CD14-positive monocyte (primary cell): ENCODE data around the gene FHIT. TPM values are rescaled to one million over a fixed set of nuclear protein-coding genes. Genes with fewer than 3 reads are reported as not detected.

Experiments
- DNase-seq, 3 donors: peaks; one replicate each; pipeline ENCODE4 v3.0.0-alpha.2; 2011 to 2022
- H2AFZ ChIP-seq: 2 replicates; pipeline ENCODE4 v1.6.0; 2012; ENCODE audit warnings: mild to moderate bottlenecking, low read depth, low read length, inconsistent platforms; ENCODE audit not compliant: insufficient read depth, poor library complexity, severe bottlenecking
- H3K27ac ChIP-seq, 2 donors: 1 replicate in 1 of 2; 2 replicates in 1 of 2; pipeline ENCODE4 v1.5.1; 2012 to 2013; ENCODE audit warnings: low read length in 2 of 2, control low read depth in 1 of 2, inconsistent platforms in 1 of 2, low read depth in 1 of 2, mild to moderate bottlenecking in 1 of 2
- H3K27me3 ChIP-seq, 2 donors: one replicate each; pipeline versions ENCODE4 v1.6.0 to v1.6.1; 2011 to 2013; ENCODE audit warnings: low read length in 2 of 2; ENCODE audit not compliant: control insufficient read depth in 2 of 2, insufficient read depth in 2 of 2
- H3K36me3 ChIP-seq, 2 donors: replicated peaks in 1 of 2; 1 replicate in 1 of 2; 2 replicates in 1 of 2; pipeline versions ENCODE4 v1.5.1 to v1.6.1; 2012 to 2013; ENCODE audit warnings: low read length in 2 of 2, control low read depth in 1 of 2, inconsistent platforms in 1 of 2, mild to moderate bottlenecking in 1 of 2; ENCODE audit not compliant: insufficient read depth in 2 of 2, control insufficient read depth in 1 of 2
- H3K4me1 ChIP-seq, 2 donors: 1 replicate in 1 of 2; 2 replicates in 1 of 2; pipeline versions ENCODE4 v1.5.1 to v1.6.1; 2012 to 2013; ENCODE audit warnings: low read length in 2 of 2, control low read depth in 1 of 2, inconsistent platforms in 1 of 2, mild to moderate bottlenecking in 1 of 2, moderate library complexity in 1 of 2; ENCODE audit not compliant: insufficient read depth in 2 of 2, control insufficient read depth in 1 of 2
- H3K4me2 ChIP-seq: replicated peaks from 2 replicates; pipeline ENCODE3; 2012; ENCODE audit warnings: low read length, moderate library complexity, mild to moderate bottlenecking; ENCODE audit not compliant: poor library complexity, severe bottlenecking; ENCODE audit errors: extremely low read depth
- H3K4me3 ChIP-seq, 3 experiments: fragments of 200-600 bp in 1 of 3; sonication (generic) in 1 of 3; replicated peaks in 1 of 3; 1 replicate in 2 of 3; 2 replicates in 1 of 3; pipeline ENCODE4 v1.5.1; 2011 to 2013; ENCODE audit warnings: low read length in 3 of 3, mild to moderate bottlenecking in 3 of 3, control low read depth in 2 of 3, low read depth in 2 of 3, inconsistent platforms in 1 of 3, moderate library complexity in 1 of 3
- H3K79me2 ChIP-seq: 2 replicates; pipeline ENCODE4 v1.6.0; 2012; ENCODE audit warnings: mild to moderate bottlenecking, control low read depth, inconsistent platforms, low read length, moderate library complexity; ENCODE audit not compliant: insufficient read depth
- H3K9ac ChIP-seq: 2 replicates; pipeline ENCODE4 v1.6.0; 2017; ENCODE audit warnings: low read length, mild to moderate bottlenecking; ENCODE audit not compliant: insufficient read depth, poor library complexity, severe bottlenecking
- H3K9me3 ChIP-seq, 2 donors: replicated peaks in 1 of 2; 1 replicate in 1 of 2; 2 replicates in 1 of 2; pipeline versions ENCODE4 v1.5.1 to v1.6.1; 2012 to 2013; ENCODE audit warnings: low read length in 2 of 2, control low read depth in 1 of 2; ENCODE audit not compliant: control insufficient read depth in 1 of 2, insufficient read depth in 1 of 2
- H4K20me1 ChIP-seq: 2 replicates; pipeline ENCODE4 v1.6.0; 2012; ENCODE audit warnings: mild to moderate bottlenecking, low read length, control low read depth, moderate library complexity; ENCODE audit not compliant: insufficient read depth
- H3K27ac Mint-ChIP-seq, 7 donors: one replicate each; pipeline ENCODE4 v1.8.0; 2020; ENCODE audit warnings: mild to moderate bottlenecking in 7 of 7, mixed read lengths in 7 of 7, moderate library complexity in 6 of 7, inconsistent platforms in 2 of 7
- H3K27me3 Mint-ChIP-seq, 3 donors: one replicate each; pipeline ENCODE4 v1.8.0; 2021 to 2022; ENCODE audit warnings: low read depth in 3 of 3, mild to moderate bottlenecking in 3 of 3, mixed read lengths in 3 of 3, moderate library complexity in 3 of 3, inconsistent platforms in 1 of 3
- H3K36me3 Mint-ChIP-seq, 2 donors: one replicate each; pipeline ENCODE4 v1.8.0; 2020; ENCODE audit warnings: mixed read lengths in 2 of 2, inconsistent platforms in 1 of 2, mild to moderate bottlenecking in 1 of 2
- H3K4me1 Mint-ChIP-seq: one replicate; pipeline ENCODE4 v1.8.0; 2020; ENCODE audit warnings: mild to moderate bottlenecking, mixed read lengths
- H3K4me3 Mint-ChIP-seq, 2 donors: one replicate each; pipeline ENCODE4 v1.8.0; 2020; ENCODE audit warnings: mild to moderate bottlenecking in 2 of 2, mixed read lengths in 2 of 2, moderate library complexity in 1 of 2
- H3K9me3 Mint-ChIP-seq, 7 donors: one replicate each; pipeline ENCODE4 v1.8.0; 2020 to 2022; ENCODE audit warnings: mixed read lengths in 7 of 7, mild to moderate bottlenecking in 6 of 7, moderate library complexity in 6 of 7, inconsistent platforms in 2 of 7
- CTCF ChIP-seq: fragments of 200-600 bp; IDR thresholded peaks from one replicate; pipeline ENCODE4 v1.8.0; 2022; ENCODE audit warnings: antibody characterized with exemption, mild to moderate bottlenecking
- WGBS: methylation state at CpG from one replicate; pipeline ENCODE4 v1.1.5; 2013; ENCODE audit warnings: missing lambda C conversion rate; ENCODE audit not compliant: insufficient coverage; 5-methylcytosine and 5-hydroxymethylcytosine counted together
- intact Hi-C, 2 donors: fragments of 100-400 bp; cut with micrococcal nuclease; formaldehyde crosslinking; loops; one replicate each; pipeline versions ENCODE4 v1.15.0 to v1.15.1; 2023
- polyA plus RNA-seq, 3 donors: library from polyadenylated mRNA; depleted of rRNA in 1 of 3; unstranded in 2 of 3; stranded (reverse) in 1 of 3; fragments of 300-500 nt in 2 of 3; fragments of >200 nt in 1 of 3; fragmentation: Illumina TruSeq in 2 of 3; gene quantifications; 1 replicate in 2 of 3; 2 replicates in 1 of 3; pipeline ENCODE4 v1.2.3, GENCODE V29; 2012 to 2021

Gene FHIT
- polyA plus RNA-seq, 3 donors: 1.7 to 3.4 (median 3.2) TPM

GRCh38 chr3:61118830-61119229 is 132.4 kb downstream of the FHIT start:
- intact Hi-C loops: no loop called here
- no peak overlapping the region for H3K4me3 Mint-ChIP-seq
- Histone ChIP-seq H3K4me2 (no peak overlapping the region), H3K9ac (no peak overlapping the region), H3K27me3 (no peaks in the 10 kb centered on the region), H3K9me3 (no peaks in the 10 kb centered on the region), H4K20me1 (no peaks in the 10 kb centered on the region), H3K4me3 (no peak overlapping the region), H2AFZ (no peak overlapping the region), H3K79me2 (no peaks in the 10 kb centered on the region), H3K4me1 (no peaks in the 10 kb centered on the region), H3K36me3 (no peaks in the 10 kb centered on the region), H3K27ac (no peak overlapping the region)
- H3K36me3 Mint-ChIP-seq: no peaks in the 10 kb centered on the region
- H3K27me3 Mint-ChIP-seq: peaks cover 0 to 4% (median 1%) of the 10 kb centered on the region in 3 donors
- TF ChIP-seq CTCF: no peak
- H3K4me1 Mint-ChIP-seq: no peaks in the 10 kb centered on the region
- H3K9me3 Mint-ChIP-seq: peaks cover 3 to 20% (median 14%) of the 10 kb centered on the region in 7 donors
- no peak for DNase-seq
- WGBS: no CpG with 5 or more reads among the region's 2 CpGs
- H3K27ac Mint-ChIP-seq: peak overlapping the region in 1 of 7 donors; percentile 26

GRCh38 chr3:61117045-61117898 is 134.0 kb downstream of the FHIT start:
- H3K4me3 Mint-ChIP-seq: no peak overlapping the region
- intact Hi-C loops: no loop called here
- H3K9ac ChIP-seq: no peak overlapping the region
- peaks cover 0 to 4% (median 1%) of the 10 kb centered on the region in 3 donors for H3K27me3 Mint-ChIP-seq
- no peak overlapping the region for H3K4me2 ChIP-seq
- no peak for TF ChIP-seq CTCF
- no peaks in the 10 kb centered on the region for H3K36me3 ChIP-seq
- 100% methylated on average over 2 of the region's 7 CpGs for WGBS
- no peaks in the 10 kb centered on the region for H3K9me3 ChIP-seq
- DNase-seq: no peak
- no peak overlapping the region for H3K27ac Mint-ChIP-seq
- H2AFZ ChIP-seq: no peak overlapping the region
- no peaks in the 10 kb centered on the region for H3K27me3 ChIP-seq
- H3K27ac ChIP-seq: no peak overlapping the region
- peaks cover 1 to 14% (median 6%) of the 10 kb centered on the region in 7 donors for H3K9me3 Mint-ChIP-seq
- no peaks in the 10 kb centered on the region for H3K36me3 Mint-ChIP-seq
- H3K4me1 ChIP-seq: no peaks in the 10 kb centered on the region
- H3K4me1 Mint-ChIP-seq: no peaks in the 10 kb centered on the region
- no peaks in the 10 kb centered on the region for H3K79me2 ChIP-seq
- H4K20me1 ChIP-seq: no peaks in the 10 kb centered on the region
- H3K4me3 ChIP-seq: no peak overlapping the region
